BE2C (cell line): ENCODE results near the gene CADM2.

Experiments used
- DNase-seq: peaks from one replicate; pipeline ENCODE4 v3.0.0-alpha.2; 2020
- H3K27me3 ChIP-seq: fragments of 250-450 bp; sonication (Bioruptor Pico); 2 replicates; pipeline ENCODE4 v1.5.1; 2020; ENCODE audit warnings: mild to moderate bottlenecking
- H3K36me3 ChIP-seq: fragments of 250-450 bp; sonication (Bioruptor Pico); 2 replicates; pipeline ENCODE4 v1.5.1; 2020; ENCODE audit warnings: mild to moderate bottlenecking
- H3K4me1 ChIP-seq: fragments of 250-450 bp; sonication (Bioruptor Pico); 2 replicates; pipeline ENCODE4 v1.5.1; 2020
- H3K4me3 ChIP-seq: 2 replicates; pipeline ENCODE4 v1.5.1; 2011; ENCODE audit warnings: low read depth, low read length
- H3K9me3 ChIP-seq: fragments of 250-450 bp; sonication (Bioruptor Pico); 2 replicates; pipeline ENCODE4 v1.5.1; 2020
- TF ChIP-seq, protein P1 (sequence below): IDR thresholded peaks from 2 replicates; pipeline ENCODE4 v1.5.1; 2012; ENCODE audit warnings: mild to moderate bottlenecking, low read depth, low read length

CADM2 gene

DNA sequence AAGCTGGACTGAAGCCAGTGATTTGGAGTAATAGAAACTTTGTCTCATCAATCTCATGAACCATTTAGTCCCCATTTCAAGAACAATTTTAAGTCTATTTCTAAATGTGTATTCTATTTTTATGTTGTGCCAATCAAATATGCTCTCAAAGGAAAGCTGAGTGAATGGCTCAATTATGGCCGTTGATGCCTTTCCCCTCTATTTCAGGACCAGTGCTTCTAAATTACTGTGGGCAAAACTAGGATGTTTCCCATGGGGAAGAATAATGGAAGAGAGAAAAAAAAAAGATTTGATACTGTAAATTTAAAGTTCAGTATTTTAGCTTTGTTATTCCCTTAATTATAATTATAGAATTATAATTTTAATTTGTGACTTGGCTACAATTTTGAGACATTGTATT lies 110.1 kb downstream of the CADM2 start:
- no peak overlapping the region for H3K4me3 ChIP-seq
- H3K9me3 ChIP-seq = no peaks in the 10 kb centered on the region
- H3K27me3 ChIP-seq = no peaks in the 10 kb centered on the region
- H3K4me1 ChIP-seq = no peaks in the 10 kb centered on the region; the same call in 1 of the 2 replicates
- TF ChIP-seq, protein P1, sequence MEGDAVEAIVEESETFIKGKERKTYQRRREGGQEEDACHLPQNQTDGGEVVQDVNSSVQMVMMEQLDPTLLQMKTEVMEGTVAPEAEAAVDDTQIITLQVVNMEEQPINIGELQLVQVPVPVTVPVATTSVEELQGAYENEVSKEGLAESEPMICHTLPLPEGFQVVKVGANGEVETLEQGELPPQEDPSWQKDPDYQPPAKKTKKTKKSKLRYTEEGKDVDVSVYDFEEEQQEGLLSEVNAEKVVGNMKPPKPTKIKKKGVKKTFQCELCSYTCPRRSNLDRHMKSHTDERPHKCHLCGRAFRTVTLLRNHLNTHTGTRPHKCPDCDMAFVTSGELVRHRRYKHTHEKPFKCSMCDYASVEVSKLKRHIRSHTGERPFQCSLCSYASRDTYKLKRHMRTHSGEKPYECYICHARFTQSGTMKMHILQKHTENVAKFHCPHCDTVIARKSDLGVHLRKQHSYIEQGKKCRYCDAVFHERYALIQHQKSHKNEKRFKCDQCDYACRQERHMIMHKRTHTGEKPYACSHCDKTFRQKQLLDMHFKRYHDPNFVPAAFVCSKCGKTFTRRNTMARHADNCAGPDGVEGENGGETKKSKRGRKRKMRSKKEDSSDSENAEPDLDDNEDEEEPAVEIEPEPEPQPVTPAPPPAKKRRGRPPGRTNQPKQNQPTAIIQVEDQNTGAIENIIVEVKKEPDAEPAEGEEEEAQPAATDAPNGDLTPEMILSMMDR = no peak
- DNase-seq = no peak
- H3K36me3 ChIP-seq = no peaks in the 10 kb centered on the region

DNA sequence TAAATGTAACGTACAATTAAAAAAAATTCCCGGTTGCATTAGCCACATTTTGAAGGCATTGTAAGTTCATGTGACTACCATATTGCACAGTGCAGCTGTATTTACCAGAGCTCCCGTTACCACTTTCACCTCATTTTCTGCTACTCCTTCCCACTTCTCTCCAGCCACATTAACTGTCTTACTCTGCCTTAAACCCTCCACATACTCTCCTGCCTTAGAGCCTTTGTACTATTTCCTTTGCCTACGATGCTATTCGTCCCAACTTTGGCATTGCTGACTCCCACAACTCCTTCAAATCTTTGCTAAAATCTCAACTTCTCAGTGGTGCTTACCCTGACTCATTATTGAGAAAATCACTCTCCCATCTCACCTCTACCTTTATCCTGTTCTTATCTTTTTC lies 115.2 kb downstream of the CADM2 start:
- peaks cover 11% of the 10 kb centered on the region for H3K4me1 ChIP-seq
- no peak for DNase-seq
- H3K27me3 ChIP-seq = no peaks in the 10 kb centered on the region
- TF ChIP-seq, protein P1 = no peak
- no peak overlapping the region for H3K4me3 ChIP-seq
- no peaks in the 10 kb centered on the region for H3K9me3 ChIP-seq
- no peaks in the 10 kb centered on the region for H3K36me3 ChIP-seq

DNA sequence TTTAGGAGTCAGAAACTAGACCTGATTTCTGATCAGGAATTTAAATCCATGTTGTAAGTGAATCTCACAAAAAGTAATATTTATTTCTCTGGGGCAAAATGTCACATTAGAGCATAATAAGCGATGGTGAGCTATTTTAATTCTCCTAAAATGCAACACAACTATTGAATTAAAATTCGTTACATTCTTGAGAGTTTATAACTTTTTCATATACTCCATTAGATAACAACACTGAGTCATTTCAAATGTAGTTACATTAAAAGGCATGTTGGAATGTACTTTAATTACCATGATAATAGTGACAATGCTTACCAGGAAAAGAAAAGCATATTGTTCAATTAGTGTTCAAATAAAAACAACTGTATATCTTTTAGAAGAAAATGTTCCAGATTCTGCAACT lies 116.9 kb downstream of the CADM2 start:
- Histone ChIP-seq H3K36me3 (no peaks in the 10 kb centered on the region), H3K27me3 (no peaks in the 10 kb centered on the region), H3K9me3 (no peaks in the 10 kb centered on the region), H3K4me3 (no peak overlapping the region), H3K4me1 (peaks cover 11% of the 10 kb centered on the region)
- TF ChIP-seq, protein P1 = no peak
- DNase-seq = no peak

DNA sequence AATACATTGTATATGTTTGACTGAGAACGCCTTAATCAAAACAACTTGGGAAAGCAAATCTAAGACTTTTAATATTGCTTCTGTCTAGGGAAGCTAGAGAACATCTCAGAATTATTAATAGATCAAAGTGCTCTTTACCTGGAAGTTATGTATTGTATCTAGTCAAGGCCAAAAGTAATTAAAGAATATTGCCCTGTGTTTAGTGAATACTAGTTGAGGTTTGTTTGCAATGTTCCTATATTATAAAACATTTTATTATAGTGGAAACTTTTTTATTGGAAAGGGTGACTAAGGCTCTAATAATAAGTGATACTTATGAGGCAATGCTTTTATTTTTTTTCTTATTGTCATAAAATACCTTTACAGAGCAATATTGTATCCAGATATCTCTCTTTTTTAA lies 118.2 kb downstream of the CADM2 start:
- TF ChIP-seq, protein P1 = no peak
- Histone ChIP-seq H3K9me3 (no peaks in the 10 kb centered on the region), H3K27me3 (no peaks in the 10 kb centered on the region), H3K4me1 (peaks cover 16% of the 10 kb centered on the region), H3K4me3 (no peak overlapping the region), H3K36me3 (no peaks in the 10 kb centered on the region)
- DNase-seq = no peak

DNA sequence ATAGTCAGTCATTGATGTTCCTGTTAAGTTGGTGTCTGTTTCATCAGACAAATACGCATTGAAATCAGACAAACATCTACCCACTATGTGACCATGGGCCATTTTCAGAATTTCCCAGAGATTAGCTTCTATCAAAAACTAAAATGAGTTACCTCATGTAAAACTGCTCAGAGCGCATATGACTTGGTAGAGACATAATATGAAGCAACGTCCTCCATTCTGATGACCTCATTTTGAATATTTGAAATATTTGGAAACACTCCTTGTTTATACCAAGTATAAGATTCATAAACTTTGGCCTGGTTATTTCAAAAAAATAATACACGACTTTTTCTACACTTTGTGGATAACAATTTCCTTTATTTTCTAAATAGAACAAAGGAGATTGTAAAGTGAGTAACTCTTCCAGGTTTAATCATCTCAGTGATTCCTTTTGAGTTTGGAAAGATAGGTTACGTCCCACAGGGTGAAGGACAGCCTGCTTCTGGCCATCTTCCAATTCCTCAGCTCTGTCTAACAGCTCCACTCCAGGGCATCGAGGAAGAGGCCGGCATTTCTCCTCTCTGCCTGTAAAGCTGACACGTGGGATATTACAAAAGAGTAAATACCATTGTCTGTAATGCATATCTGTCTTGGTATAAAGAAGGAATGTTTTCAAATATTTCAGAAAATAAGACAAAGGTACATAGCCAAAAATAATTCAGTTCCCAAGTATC lies 122.6 kb downstream of the CADM2 start:
- peak; percentile 73 for DNase-seq
- Histone ChIP-seq H3K4me3 (peak overlapping the region; percentile 23), H3K36me3 (no peaks in the 10 kb centered on the region), H3K27me3 (no peaks in the 10 kb centered on the region), H3K9me3 (no peaks in the 10 kb centered on the region), H3K4me1 (peaks cover 10% of the 10 kb centered on the region)
- TF ChIP-seq, protein P1 = no peak

DNA sequence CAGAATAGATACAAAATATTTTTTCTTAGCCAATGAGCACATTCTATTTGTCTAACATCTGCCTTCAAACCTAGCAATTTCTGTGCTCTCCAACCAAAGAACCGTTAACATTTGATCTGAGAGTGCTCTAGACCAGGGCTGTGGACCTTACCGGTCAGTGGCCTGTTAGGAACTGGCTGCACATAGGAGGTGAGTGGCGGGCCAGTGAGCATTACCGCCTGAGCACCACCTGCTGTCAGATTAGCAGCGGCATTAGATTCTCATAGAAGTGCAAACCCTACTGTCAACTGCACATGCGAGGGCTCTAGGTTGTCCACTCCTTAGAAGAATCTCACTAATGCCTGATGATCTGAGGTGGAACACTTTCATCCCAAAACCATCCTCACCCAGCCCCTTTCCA lies 131.7 kb downstream of the CADM2 start:
- TF ChIP-seq, protein P1 = no peak
- Histone ChIP-seq H3K36me3 (no peaks in the 10 kb centered on the region), H3K9me3 (no peaks in the 10 kb centered on the region), H3K4me3 (no peak overlapping the region), H3K4me1 (no peaks in the 10 kb centered on the region), H3K27me3 (no peaks in the 10 kb centered on the region)
- DNase-seq = no peak
